Measurements from ENCODE around the gene GBX2. TPM values are rescaled to one million over a fixed set of nuclear protein-coding genes. Genes with fewer than 3 reads are reported as not detected.

Gene GBX2
- total and polyA plus RNA-seq, 9 of the 15 experiments (the other 6 are each of a cell fraction or from before 2014, with no cell fraction given) = 0.03 to 0.53 (median 0.27) TPM; not detected in 1

DNA sequence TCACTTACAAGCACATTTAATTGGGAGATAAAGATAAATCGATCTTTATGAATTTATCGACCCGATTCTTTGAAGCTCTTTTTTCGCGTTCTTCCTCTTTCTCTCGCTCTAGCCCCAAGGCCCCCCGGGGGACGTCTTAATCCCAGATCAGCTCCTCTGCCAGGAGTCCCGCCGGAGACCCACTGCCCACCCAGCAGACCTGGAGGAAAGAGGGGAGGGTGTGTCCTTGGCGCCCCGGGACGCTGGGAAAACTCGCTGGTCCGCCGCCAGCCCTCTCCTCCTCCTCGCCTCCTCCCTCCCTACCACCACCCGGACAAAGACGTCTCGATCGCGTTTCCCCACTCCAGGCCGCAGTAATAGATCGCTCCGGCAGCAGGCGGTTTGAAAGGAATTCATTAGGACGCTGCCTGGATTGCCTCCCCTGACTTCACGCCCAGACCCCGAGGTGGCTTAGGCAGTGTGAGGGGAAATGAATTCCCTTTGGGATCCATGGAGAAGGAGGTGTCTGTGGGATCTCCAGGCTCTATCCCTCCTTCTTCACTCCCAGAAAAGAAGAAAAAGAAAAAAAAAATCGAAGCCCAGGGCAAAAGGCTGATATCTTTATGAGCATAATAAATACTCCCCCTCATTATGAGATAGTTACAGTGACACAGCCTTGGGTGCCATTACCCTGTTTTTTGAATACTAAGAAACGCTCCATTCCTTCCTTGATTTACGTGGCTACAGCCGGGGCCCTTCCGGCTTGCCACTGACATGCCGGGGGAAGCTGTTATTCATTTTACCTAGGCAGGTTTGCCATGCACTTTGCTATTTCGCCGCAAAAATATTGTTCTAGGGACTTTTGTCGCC, 1.8 kb upstream of the GBX2 start (continued):
- TF ChIP-seq, protein P1, sequence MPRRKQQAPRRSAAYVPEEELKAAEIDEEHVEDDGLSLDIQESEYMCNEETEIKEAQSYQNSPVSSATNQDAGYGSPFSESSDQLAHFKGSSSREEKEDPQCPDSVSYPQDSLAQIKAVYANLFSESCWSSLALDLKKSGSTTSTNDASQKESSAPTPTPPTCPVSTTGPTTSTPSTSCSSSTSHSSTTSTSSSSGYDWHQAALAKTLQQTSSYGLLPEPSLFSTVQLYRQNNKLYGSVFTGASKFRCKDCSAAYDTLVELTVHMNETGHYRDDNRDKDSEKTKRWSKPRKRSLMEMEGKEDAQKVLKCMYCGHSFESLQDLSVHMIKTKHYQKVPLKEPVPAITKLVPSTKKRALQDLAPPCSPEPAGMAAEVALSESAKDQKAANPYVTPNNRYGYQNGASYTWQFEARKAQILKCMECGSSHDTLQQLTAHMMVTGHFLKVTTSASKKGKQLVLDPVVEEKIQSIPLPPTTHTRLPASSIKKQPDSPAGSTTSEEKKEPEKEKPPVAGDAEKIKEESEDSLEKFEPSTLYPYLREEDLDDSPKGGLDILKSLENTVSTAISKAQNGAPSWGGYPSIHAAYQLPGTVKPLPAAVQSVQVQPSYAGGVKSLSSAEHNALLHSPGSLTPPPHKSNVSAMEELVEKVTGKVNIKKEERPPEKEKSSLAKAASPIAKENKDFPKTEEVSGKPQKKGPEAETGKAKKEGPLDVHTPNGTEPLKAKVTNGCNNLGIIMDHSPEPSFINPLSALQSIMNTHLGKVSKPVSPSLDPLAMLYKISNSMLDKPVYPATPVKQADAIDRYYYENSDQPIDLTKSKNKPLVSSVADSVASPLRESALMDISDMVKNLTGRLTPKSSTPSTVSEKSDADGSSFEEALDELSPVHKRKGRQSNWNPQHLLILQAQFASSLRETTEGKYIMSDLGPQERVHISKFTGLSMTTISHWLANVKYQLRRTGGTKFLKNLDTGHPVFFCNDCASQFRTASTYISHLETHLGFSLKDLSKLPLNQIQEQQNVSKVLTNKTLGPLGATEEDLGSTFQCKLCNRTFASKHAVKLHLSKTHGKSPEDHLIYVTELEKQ (CRISPR knock-in tag; IDR thresholded peaks at IDR 0.05) = no peak
- no peak for TF ChIP-seq DDX20 (tag; IDR thresholded peaks at IDR 0.05; ENCODE audit: low read depth)

DNA sequence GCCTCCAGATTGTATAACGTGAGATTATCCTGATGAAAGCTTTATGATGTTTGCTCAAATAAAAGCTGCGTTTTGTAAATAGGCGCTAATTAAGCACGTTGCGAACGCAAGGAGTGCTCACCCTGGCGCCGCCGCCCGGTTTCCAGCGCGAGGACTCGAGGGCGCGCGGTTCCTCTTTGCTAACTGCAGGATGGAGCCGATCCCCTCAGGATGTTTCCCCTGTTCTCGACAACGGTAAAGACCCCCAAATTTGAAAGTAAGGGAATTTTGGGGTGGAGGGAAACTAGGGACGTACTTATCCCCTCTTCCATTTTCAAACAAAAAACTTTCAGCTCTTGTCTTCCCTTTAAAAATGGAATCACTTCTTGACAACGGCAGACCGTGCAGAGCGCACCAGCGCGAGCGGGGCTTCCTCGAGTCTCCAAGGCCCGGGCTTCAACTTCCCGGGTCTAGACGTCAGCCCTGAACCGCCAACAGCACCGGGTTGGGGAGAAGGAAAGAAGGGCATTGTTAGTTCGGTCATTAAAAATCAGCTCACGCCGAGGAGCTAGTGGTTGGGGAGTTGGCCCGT, 1.1 kb upstream of the GBX2 start:
- H3K4me1 ChIP-seq (replicated peaks in 1 of 2; ENCODE audit: control insufficient read depth in 2 of 2, insufficient read depth in 2 of 2, low read length in 2 of 2) = peaks cover 0 to 25% of the 10 kb centered on the region in 2 experiments; a peak in 2 of 5 replicates
- H3K27ac ChIP-seq (ENCODE audit: extremely low read depth, low read depth, low read length) = no peak overlapping the region
- H3K4me3 ChIP-seq = no peak overlapping the region
- H3K79me2 ChIP-seq (ENCODE audit: control insufficient read depth, insufficient read depth, low read length) = no peaks in the 10 kb centered on the region
- BruUV-seq (replicated peaks) = no TSS peak
- FAIRE-seq (no peak), ATAC-seq (no peak), DNase-seq (ENCODE audit: extremely low read depth in 1 of 4, low spot score in 3 of 4) (no peak)
- H3K9ac ChIP-seq (ENCODE audit: insufficient read depth in 1 of 2, low read depth in 2 of 2, low read length in 2 of 2) = no peak overlapping the region
- in situ Hi-C loops (cut with MboI) = no loop called here
- ChIA-PET CTCF (ENCODE audit: low intra/inter-chr PET ratio) (interaction anchor here (1.3 kb wide), 1 partner anchor 390 kb away, joined by 5 read pairs; no protein-coding TSS in a partner anchor), POLR2A (no interaction called here)
- peaks cover 0 to 7% of the 10 kb centered on the region in 2 experiments; a peak in 2 of 5 replicates for H3K27me3 ChIP-seq (ENCODE audit: control insufficient read depth in 2 of 2, insufficient read depth in 2 of 2, low read length in 2 of 2)
- H3K36me3 ChIP-seq (ENCODE audit: control insufficient read depth, insufficient read depth, low read length) = no peaks in the 10 kb centered on the region
- H3K9me3 ChIP-seq (replicated peaks; ENCODE audit: control insufficient read depth, insufficient read depth, low read depth, low read length) = no peaks in the 10 kb centered on the region
- H3K4me2 ChIP-seq (ENCODE audit: insufficient read depth, low read length) = no peak overlapping the region
- intact Hi-C loops (cut with micrococcal nuclease) = no loop called here
- 87% methylated on average over 22 of the region's 36 CpGs for WGBS (ENCODE audit: insufficient coverage, low coverage, missing lambda C conversion rate)
- no peak overlapping the region for H2AFZ ChIP-seq (ENCODE audit: low read depth, low read length)
- no peaks in the 10 kb centered on the region for H3K9me1 ChIP-seq (ENCODE audit: control insufficient read depth, insufficient read depth, low read length)
- H4K20me1 ChIP-seq (replicated peaks; ENCODE audit: control insufficient read depth, insufficient read depth, low read length) = no peaks in the 10 kb centered on the region
- TF ChIP-seq, protein P2, sequence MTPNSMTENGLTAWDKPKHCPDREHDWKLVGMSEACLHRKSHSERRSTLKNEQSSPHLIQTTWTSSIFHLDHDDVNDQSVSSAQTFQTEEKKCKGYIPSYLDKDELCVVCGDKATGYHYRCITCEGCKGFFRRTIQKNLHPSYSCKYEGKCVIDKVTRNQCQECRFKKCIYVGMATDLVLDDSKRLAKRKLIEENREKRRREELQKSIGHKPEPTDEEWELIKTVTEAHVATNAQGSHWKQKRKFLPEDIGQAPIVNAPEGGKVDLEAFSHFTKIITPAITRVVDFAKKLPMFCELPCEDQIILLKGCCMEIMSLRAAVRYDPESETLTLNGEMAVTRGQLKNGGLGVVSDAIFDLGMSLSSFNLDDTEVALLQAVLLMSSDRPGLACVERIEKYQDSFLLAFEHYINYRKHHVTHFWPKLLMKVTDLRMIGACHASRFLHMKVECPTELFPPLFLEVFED (CRISPR knock-in tag; conservative IDR thresholded peaks at IDR 0.05) = no peak
- TF ChIP-seq ZBTB8A (IDR thresholded peaks at IDR 0.05; ENCODE audit: partially characterized antibody) (no peak), POU5F1 (IDR thresholded peaks at IDR 0.05; ENCODE audit: borderline replicate concordance, low read depth, low read length, partially characterized antibody) (no peak), SMAD3 (CRISPR knock-in tag; conservative IDR thresholded peaks at IDR 0.05) (no peak), WHSC1 (IDR thresholded peaks at IDR 0.05; ENCODE audit: low read length) (no peak), FOXA1 (IDR thresholded peaks at IDR 0.05; ENCODE audit: borderline replicate concordance) (no peak), KDM5B (IDR thresholded peaks at IDR 0.05; ENCODE audit: insufficient replicate concordance, low read depth, low read length) (no peak)
- TF ChIP-seq, protein P3, sequence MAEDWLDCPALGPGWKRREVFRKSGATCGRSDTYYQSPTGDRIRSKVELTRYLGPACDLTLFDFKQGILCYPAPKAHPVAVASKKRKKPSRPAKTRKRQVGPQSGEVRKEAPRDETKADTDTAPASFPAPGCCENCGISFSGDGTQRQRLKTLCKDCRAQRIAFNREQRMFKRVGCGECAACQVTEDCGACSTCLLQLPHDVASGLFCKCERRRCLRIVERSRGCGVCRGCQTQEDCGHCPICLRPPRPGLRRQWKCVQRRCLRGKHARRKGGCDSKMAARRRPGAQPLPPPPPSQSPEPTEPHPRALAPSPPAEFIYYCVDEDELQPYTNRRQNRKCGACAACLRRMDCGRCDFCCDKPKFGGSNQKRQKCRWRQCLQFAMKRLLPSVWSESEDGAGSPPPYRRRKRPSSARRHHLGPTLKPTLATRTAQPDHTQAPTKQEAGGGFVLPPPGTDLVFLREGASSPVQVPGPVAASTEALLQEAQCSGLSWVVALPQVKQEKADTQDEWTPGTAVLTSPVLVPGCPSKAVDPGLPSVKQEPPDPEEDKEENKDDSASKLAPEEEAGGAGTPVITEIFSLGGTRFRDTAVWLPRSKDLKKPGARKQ (CRISPR knock-in tag; IDR thresholded peaks at IDR 0.05) = no peak

Measured in K562 (cell line).